Measurements from ENCODE around the gene GBP6.

- TF ChIP-seq POLR2A (IDR thresholded peaks at IDR 0.05) (no peak), CTCF (IDR thresholded peaks at IDR 0.05) (no peak)
These were observed 3.4 kb downstream of the GBP6 start for GRCh38 chr1:89367221-89367620.

Measured in lower leg skin (tissue), 3 donors.